ENCODE results near the gene HIPK1. TPM values are rescaled to one million over a fixed set of nuclear protein-coding genes. Genes with fewer than 3 reads are reported as not detected.

Gene HIPK1
- total RNA-seq, 2 experiments from 2014 or later = 93.0 to 99.4 TPM

- H3K27me3 Mint-ChIP-seq = peaks cover 9% of the 10 kb centered on the region
- H3K9me3 Mint-ChIP-seq = no peaks in the 10 kb centered on the region
- DNase-seq (no peak), ATAC-seq (ENCODE audit: low read depth) (no peak)
- no peak overlapping the region for H3K4me3 Mint-ChIP-seq
- no peaks in the 10 kb centered on the region for H3K36me3 Mint-ChIP-seq
- peaks cover 4% of the 10 kb centered on the region for H3K4me1 Mint-ChIP-seq
- POLR2A ChIA-PET = no interaction called here
- H3K27ac Mint-ChIP-seq = no peak overlapping the region
Observed at GRCh38 chr1:113922957-113923356, 6.2 kb upstream of the HIPK1 start.

- ATAC-seq (ENCODE audit: low read depth) (no peak), DNase-seq (no peak)
- peaks cover 9% of the 10 kb centered on the region for H3K27me3 Mint-ChIP-seq
- no peaks in the 10 kb centered on the region for H3K9me3 Mint-ChIP-seq
- H3K27ac Mint-ChIP-seq = no peak overlapping the region
- H3K36me3 Mint-ChIP-seq = no peaks in the 10 kb centered on the region
- POLR2A ChIA-PET = interaction anchor here (1.2 kb wide), 1 partner anchor 8 kb away, joined by 3 read pairs; no protein-coding TSS in a partner anchor
- H3K4me1 Mint-ChIP-seq = peaks cover 12% of the 10 kb centered on the region
- H3K4me3 Mint-ChIP-seq = no peak overlapping the region
Observed at GRCh38 chr1:113924473-113924872, 4.7 kb upstream of the HIPK1 start.

GRCh38 chr1:113928187-113928930 is 765 bp upstream of the HIPK1 start:
- no peak for ATAC-seq (ENCODE audit: low read depth)
- H3K27me3 Mint-ChIP-seq = peaks cover 4% of the 10 kb centered on the region
- peak overlapping the region; percentile 99 for H3K27ac Mint-ChIP-seq
- peak overlapping the region; percentile 97 for H3K4me3 Mint-ChIP-seq
- POLR2A ChIA-PET = interaction anchor here (0.9 to 5.8 kb wide), 12 partner anchors 10 to 169 kb away, joined by 5 to 148 read pairs (median 20); partner anchors contain the start of genes AP4B1, DCLRE1B, PHTF1 and RSBN1
- DNase-seq = no peak
- H3K4me1 Mint-ChIP-seq = peaks cover 32% of the 10 kb centered on the region
- peaks cover 6% of the 10 kb centered on the region for H3K36me3 Mint-ChIP-seq
- H3K9me3 Mint-ChIP-seq = no peaks in the 10 kb centered on the region

- H3K4me3 Mint-ChIP-seq = peak overlapping the region; percentile 95
- DNase-seq (peak; percentile 78), ATAC-seq (ENCODE audit: low read depth) (peak; percentile 29)
- H3K9me3 Mint-ChIP-seq = no peaks in the 10 kb centered on the region
- no peaks in the 10 kb centered on the region for H3K27me3 Mint-ChIP-seq
- POLR2A ChIA-PET = interaction anchor here (0.6 to 5.8 kb wide), 25 partner anchors 10 to 969 kb away, joined by 3 to 148 read pairs (median 7); partner anchors contain the start of genes AP4B1, DCLRE1B, PHTF1 and RSBN1
- H3K4me1 Mint-ChIP-seq = peaks cover 43% of the 10 kb centered on the region
- H3K27ac Mint-ChIP-seq = peak overlapping the region; percentile 94
- peaks cover 11% of the 10 kb centered on the region for H3K36me3 Mint-ChIP-seq
Observed at GRCh38 chr1:113929750-113930498, 800 bp downstream of the HIPK1 start.

GRCh38 chr1:113930499-113931161 is 1.5 kb downstream of the HIPK1 start:
- POLR2A ChIA-PET = interaction anchor here (0.6 to 5.8 kb wide), 24 partner anchors 9 to 970 kb away, joined by 3 to 148 read pairs (median 6); partner anchors contain the start of genes AP4B1, DCLRE1B, RSBN1 and TRIM33
- H3K27me3 Mint-ChIP-seq = no peaks in the 10 kb centered on the region
- peak; percentile 27 for ATAC-seq (ENCODE audit: low read depth)
- DNase-seq = peak; percentile 60
- H3K4me3 Mint-ChIP-seq = peak overlapping the region; percentile 95
- H3K9me3 Mint-ChIP-seq = no peaks in the 10 kb centered on the region
- peaks cover 17% of the 10 kb centered on the region for H3K36me3 Mint-ChIP-seq
- peaks cover 49% of the 10 kb centered on the region for H3K4me1 Mint-ChIP-seq
- peak overlapping the region; percentile 94 for H3K27ac Mint-ChIP-seq

- no peak for ATAC-seq (ENCODE audit: low read depth)
- Mint-ChIP-seq H3K9me3 (no peaks in the 10 kb centered on the region), H3K27me3 (no peaks in the 10 kb centered on the region), H3K4me1 (peaks cover 56% of the 10 kb centered on the region), H3K27ac (peak overlapping the region; percentile 94), H3K4me3 (peak overlapping the region; percentile 95), H3K36me3 (peaks cover 17% of the 10 kb centered on the region)
- POLR2A ChIA-PET = interaction anchor here (0.7 to 5.8 kb wide), 15 partner anchors 9 to 579 kb away, joined by 4 to 148 read pairs (median 11); partner anchors contain the start of genes AP4B1, DCLRE1B, RSBN1 and TRIM33
- no peak for DNase-seq
Observed at GRCh38 chr1:113931451-113931851, 2.3 kb downstream of the HIPK1 start.

- Mint-ChIP-seq H3K27ac (peak overlapping the region; percentile 94), H3K36me3 (peaks cover 23% of the 10 kb centered on the region), H3K4me1 (peaks cover 63% of the 10 kb centered on the region), H3K27me3 (no peaks in the 10 kb centered on the region), H3K4me3 (peak overlapping the region; percentile 95), H3K9me3 (no peaks in the 10 kb centered on the region)
- no peak for ATAC-seq (ENCODE audit: low read depth)
- POLR2A ChIA-PET = interaction anchor here (2.6 to 5.8 kb wide), 2 partner anchors 14 to 30 kb away, joined by 11 to 82 read pairs; no protein-coding TSS in a partner anchor
- DNase-seq = no peak
Observed at GRCh38 chr1:113934006-113934405, 4.9 kb downstream of the HIPK1 start.

GRCh38 chr1:113934511-113935055 is 5.5 kb downstream of the HIPK1 start:
- POLR2A ChIA-PET = interaction anchor here (0.7 to 2.6 kb wide), 2 partner anchors 31 to 151 kb away, joined by 3 to 11 read pairs; no protein-coding TSS in a partner anchor
- DNase-seq (no peak), ATAC-seq (ENCODE audit: low read depth) (no peak)
- no peak overlapping the region for H3K27ac Mint-ChIP-seq
- H3K36me3 Mint-ChIP-seq = peaks cover 23% of the 10 kb centered on the region
- H3K27me3 Mint-ChIP-seq = no peaks in the 10 kb centered on the region
- H3K4me3 Mint-ChIP-seq = peak overlapping the region; percentile 95
- no peaks in the 10 kb centered on the region for H3K9me3 Mint-ChIP-seq
- peaks cover 69% of the 10 kb centered on the region for H3K4me1 Mint-ChIP-seq

GRCh38 chr1:113935176-113935575 is 6.1 kb downstream of the HIPK1 start:
- no peak for ATAC-seq (ENCODE audit: low read depth)
- no peak overlapping the region for H3K4me3 Mint-ChIP-seq
- H3K27ac Mint-ChIP-seq = no peak overlapping the region
- H3K9me3 Mint-ChIP-seq = no peaks in the 10 kb centered on the region
- H3K4me1 Mint-ChIP-seq = peaks cover 73% of the 10 kb centered on the region
- POLR2A ChIA-PET = interaction anchor here (0.7 to 2.6 kb wide), 2 partner anchors 32 to 151 kb away, joined by 3 to 11 read pairs; no protein-coding TSS in a partner anchor
- H3K36me3 Mint-ChIP-seq = peaks cover 23% of the 10 kb centered on the region
- no peaks in the 10 kb centered on the region for H3K27me3 Mint-ChIP-seq
- DNase-seq = no peak

GRCh38 chr1:113935970-113936369 is 6.8 kb downstream of the HIPK1 start:
- peaks cover 75% of the 10 kb centered on the region for H3K4me1 Mint-ChIP-seq
- ATAC-seq (ENCODE audit: low read depth) = no peak
- no peak for DNase-seq
- POLR2A ChIA-PET = interaction anchor here (2.6 kb wide), 1 partner anchor 32 kb away, joined by 11 read pairs; no protein-coding TSS in a partner anchor
- peaks cover 31% of the 10 kb centered on the region for H3K36me3 Mint-ChIP-seq
- H3K27me3 Mint-ChIP-seq = no peaks in the 10 kb centered on the region
- peak overlapping the region; percentile 8 for H3K4me3 Mint-ChIP-seq
- peak overlapping the region; percentile 2 for H3K27ac Mint-ChIP-seq
- H3K9me3 Mint-ChIP-seq = no peaks in the 10 kb centered on the region

GRCh38 chr1:113937146-113937545 is 8.0 kb downstream of the HIPK1 start:
- DNase-seq = no peak
- Mint-ChIP-seq H3K36me3 (peaks cover 35% of the 10 kb centered on the region), H3K9me3 (no peaks in the 10 kb centered on the region), H3K27ac (peak overlapping the region; percentile 75), H3K27me3 (no peaks in the 10 kb centered on the region), H3K4me1 (peaks cover 77% of the 10 kb centered on the region), H3K4me3 (peak overlapping the region; percentile 54)
- ATAC-seq (ENCODE audit: low read depth) = no peak
- POLR2A ChIA-PET = no interaction called here

GRCh38 chr1:113938192-113938591 is 9.1 kb downstream of the HIPK1 start:
- no peaks in the 10 kb centered on the region for H3K9me3 Mint-ChIP-seq
- peaks cover 73% of the 10 kb centered on the region for H3K4me1 Mint-ChIP-seq
- peak overlapping the region; percentile 36 for H3K4me3 Mint-ChIP-seq
- no peaks in the 10 kb centered on the region for H3K27me3 Mint-ChIP-seq
- ATAC-seq (ENCODE audit: low read depth) = no peak
- no peak for DNase-seq
- peaks cover 34% of the 10 kb centered on the region for H3K36me3 Mint-ChIP-seq
- H3K27ac Mint-ChIP-seq = peak overlapping the region; percentile 71
- POLR2A ChIA-PET = interaction anchor here (1.5 to 4.8 kb wide), 2 partner anchors 8 to 9 kb away, joined by 5 to 52 read pairs; partner anchors contain the start of gene HIPK1

Measured in activated naive CD8-positive, alpha-beta T cell treated with anti-CD3 and anti-CD28 coated beads, Interleukin-2, amount 10 ng/mL, durations not matched to agents 7 days and 5 days (primary cell).